Upper lobe of right lung (tissue), 1 donor: ENCODE measurements around the gene HDLBP. TPM values are rescaled to one million over a fixed set of nuclear protein-coding genes. Genes with fewer than 3 reads are reported as not detected.
A peak's percentile ranks its signal among the peaks of the same experiment; 100 is the strongest.

Experiments used
- ATAC-seq: fragments of 200-7000 bp; cut with Tn5 transposase; one replicate; pipeline ENCODE4 v1.9.1; 2020; ENCODE audit warnings: mild to moderate bottlenecking, moderate library complexity
- DNase-seq: peaks from one replicate; pipeline ENCODE4 v3.0.0-alpha.2; 2020
- H3K27ac ChIP-seq: fragments of 200-600 bp; one replicate; pipeline ENCODE4 v1.8.0; 2022
- H3K27me3 ChIP-seq: fragments of 200-600 bp; one replicate; pipeline ENCODE4 v1.8.0; 2022; ENCODE audit warnings: mild to moderate bottlenecking
- H3K36me3 ChIP-seq: fragments of 200-600 bp; one replicate; pipeline ENCODE4 v1.8.0; 2022
- H3K4me1 ChIP-seq: fragments of 200-600 bp; one replicate; pipeline ENCODE4 v1.8.0; 2022
- H3K4me3 ChIP-seq: fragments of 200-600 bp; one replicate; pipeline ENCODE4 v1.8.0; 2022; ENCODE audit warnings: mild to moderate bottlenecking
- H3K9me3 ChIP-seq: fragments of 200-600 bp; one replicate; pipeline ENCODE4 v1.8.0; 2022
- intact Hi-C: fragments of 100-400 bp; cut with DNase I; formaldehyde crosslinking; loops from one replicate; pipeline ENCODE4 v1.11.0; 2022
- total RNA-seq: library from RNA; stranded (reverse); fragmentation: NEBNext Ultra II Directional; extraction: Animal tissue kit (Norgen Biotek cat#: 25700); gene quantifications from one replicate; pipeline ENCODE4 v1.2.1, GENCODE V29; 2021
- TF ChIP-seq, protein P1 (sequence below): fragments of 200-600 bp; IDR thresholded peaks from one replicate; pipeline ENCODE4 v1.8.0; 2022; ENCODE audit warnings: antibody characterized with exemption
- donor health status: DM: no; HTN: yes; CAD: no; lungs with severe emphysema.

HDLBP gene
- total RNA-seq, 1 donor from 2014 or later: 444 TPM

DNA sequence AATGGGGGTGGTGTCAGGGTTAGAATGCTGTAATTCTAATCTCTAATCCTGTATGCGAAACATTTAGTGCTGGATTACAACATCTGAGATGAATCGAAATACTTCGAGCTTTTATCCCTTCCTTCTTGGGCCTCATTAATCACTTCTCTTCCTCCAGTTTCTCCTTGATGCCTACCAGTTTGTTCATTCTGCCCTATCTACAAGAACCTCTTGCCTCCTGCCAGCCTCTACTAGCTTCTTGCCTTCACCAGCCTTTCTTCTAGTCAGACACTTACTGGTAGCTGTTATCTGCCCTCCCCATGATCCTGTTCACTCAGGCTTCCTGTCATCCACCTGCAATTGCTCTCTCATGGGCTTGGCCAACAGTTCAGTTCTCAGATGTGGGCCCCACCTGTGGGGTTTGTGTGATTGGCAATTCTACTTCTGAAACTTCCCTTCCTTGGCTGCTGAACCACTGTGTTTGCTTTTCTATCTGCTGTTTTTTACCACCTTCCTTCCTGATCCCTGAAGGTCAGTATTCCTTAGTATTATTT lies 25.2 kb upstream of the HDLBP start:
- TF ChIP-seq, protein P1, sequence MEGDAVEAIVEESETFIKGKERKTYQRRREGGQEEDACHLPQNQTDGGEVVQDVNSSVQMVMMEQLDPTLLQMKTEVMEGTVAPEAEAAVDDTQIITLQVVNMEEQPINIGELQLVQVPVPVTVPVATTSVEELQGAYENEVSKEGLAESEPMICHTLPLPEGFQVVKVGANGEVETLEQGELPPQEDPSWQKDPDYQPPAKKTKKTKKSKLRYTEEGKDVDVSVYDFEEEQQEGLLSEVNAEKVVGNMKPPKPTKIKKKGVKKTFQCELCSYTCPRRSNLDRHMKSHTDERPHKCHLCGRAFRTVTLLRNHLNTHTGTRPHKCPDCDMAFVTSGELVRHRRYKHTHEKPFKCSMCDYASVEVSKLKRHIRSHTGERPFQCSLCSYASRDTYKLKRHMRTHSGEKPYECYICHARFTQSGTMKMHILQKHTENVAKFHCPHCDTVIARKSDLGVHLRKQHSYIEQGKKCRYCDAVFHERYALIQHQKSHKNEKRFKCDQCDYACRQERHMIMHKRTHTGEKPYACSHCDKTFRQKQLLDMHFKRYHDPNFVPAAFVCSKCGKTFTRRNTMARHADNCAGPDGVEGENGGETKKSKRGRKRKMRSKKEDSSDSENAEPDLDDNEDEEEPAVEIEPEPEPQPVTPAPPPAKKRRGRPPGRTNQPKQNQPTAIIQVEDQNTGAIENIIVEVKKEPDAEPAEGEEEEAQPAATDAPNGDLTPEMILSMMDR: no peak

DNA sequence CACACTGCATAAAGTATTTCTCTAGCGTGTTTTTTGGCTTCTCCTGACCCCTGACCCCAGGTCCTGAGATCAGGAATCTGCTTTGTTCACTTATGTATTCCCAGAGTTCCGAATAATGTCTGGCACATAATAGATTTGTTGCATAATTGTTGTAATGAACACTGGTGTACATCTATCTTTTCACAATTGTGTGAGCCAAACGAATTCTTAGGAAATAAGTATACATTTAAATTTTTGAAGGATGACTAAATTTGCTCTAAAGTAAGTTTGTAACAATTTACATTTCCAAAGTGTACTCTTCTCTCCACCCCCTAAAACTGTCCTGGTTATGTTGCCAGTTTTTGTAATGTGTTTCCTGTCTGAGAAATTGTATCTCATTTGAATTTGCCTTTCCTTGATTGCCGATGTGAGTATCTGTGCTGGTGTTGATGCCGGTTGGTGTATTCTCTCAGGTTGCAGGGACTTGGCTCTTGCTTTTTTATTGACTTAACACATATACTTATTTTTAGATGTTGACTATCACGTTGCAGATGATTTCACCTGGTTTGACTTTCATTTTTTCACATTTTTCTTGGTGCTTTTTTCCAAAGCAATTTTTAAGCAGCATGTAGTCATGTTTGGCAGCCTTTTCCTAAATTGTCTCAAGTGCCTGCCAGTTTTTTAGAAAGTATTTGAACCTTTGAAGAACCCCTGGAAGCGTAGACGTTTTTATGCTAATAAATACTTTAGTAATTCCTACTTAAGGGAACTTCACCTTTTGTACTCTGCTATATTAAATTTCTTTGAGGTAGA lies 24.6 kb upstream of the HDLBP start:
- H3K36me3 ChIP-seq: peaks cover 94% of the 10 kb centered on the region
- no peaks in the 10 kb centered on the region for H3K9me3 ChIP-seq
- H3K4me3 ChIP-seq: no peak overlapping the region
- TF ChIP-seq, protein P1: no peak
- ATAC-seq (peak; percentile 28), DNase-seq (no peak)
- peaks cover 19% of the 10 kb centered on the region for H3K4me1 ChIP-seq
- intact Hi-C loops: no loop called here
- no peaks in the 10 kb centered on the region for H3K27me3 ChIP-seq
- H3K27ac ChIP-seq: no peak overlapping the region

More for the DNA sequence above, 25.2 kb upstream of the HDLBP start:
- H3K4me1 ChIP-seq: peaks cover 19% of the 10 kb centered on the region
- H3K4me3 ChIP-seq: no peak overlapping the region
- peak overlapping the region; percentile 55 for H3K27ac ChIP-seq
- H3K9me3 ChIP-seq: no peaks in the 10 kb centered on the region
- DNase-seq (no peak), ATAC-seq (peak; percentile 15)
- intact Hi-C loops: no loop called here
- no peaks in the 10 kb centered on the region for H3K27me3 ChIP-seq
- H3K36me3 ChIP-seq: peaks cover 94% of the 10 kb centered on the region

DNA sequence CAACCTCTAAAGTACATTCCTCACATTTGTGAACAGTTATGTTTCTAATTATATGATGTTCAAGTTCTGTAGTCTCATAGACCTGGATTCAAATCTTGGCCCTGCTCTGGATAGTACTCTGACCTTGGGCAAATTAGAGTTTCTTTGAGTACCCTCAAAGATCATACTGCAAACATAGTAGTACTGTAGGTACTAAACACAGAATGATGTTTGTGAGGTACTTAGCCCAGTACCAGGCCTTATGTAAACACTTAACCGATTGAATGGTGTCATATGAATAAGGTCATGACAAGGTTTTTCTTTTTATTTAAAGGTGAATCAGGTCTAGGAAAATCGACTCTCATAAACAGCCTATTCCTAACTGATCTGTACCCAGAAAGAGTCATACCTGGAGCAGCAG lies 19.3 kb upstream of the HDLBP start:
- Histone ChIP-seq H3K27ac (no peak overlapping the region), H3K27me3 (no peaks in the 10 kb centered on the region), H3K4me3 (no peak overlapping the region), H3K36me3 (peaks cover 71% of the 10 kb centered on the region), H3K4me1 (peaks cover 7% of the 10 kb centered on the region), H3K9me3 (no peaks in the 10 kb centered on the region)
- intact Hi-C loops: no loop called here
- ATAC-seq: peak; percentile 76
- TF ChIP-seq, protein P1: no peak
- no peak for DNase-seq

DNA sequence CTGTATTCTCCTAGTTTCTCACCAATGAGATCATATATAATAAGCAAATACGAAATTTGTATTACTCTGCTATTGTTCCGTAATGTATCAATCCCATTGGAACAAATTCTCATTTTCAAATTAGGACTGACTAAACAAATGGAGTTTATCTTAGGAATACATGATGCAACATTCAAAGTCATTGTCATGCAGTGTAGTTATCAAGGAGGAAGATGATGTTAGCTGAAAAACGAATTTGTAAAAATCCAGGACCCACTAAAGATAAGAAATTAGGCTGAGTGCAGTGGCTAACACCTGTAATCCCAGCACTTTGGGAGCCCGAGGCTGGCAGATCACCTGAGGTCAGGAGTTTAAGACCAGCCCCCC lies 15.1 kb upstream of the HDLBP start:
- intact Hi-C loops: no loop called here
- H3K9me3 ChIP-seq: no peaks in the 10 kb centered on the region
- H3K4me3 ChIP-seq: no peak overlapping the region
- no peaks in the 10 kb centered on the region for H3K27me3 ChIP-seq
- H3K27ac ChIP-seq: no peak overlapping the region
- no peaks in the 10 kb centered on the region for H3K4me1 ChIP-seq
- H3K36me3 ChIP-seq: peaks cover 60% of the 10 kb centered on the region
- ATAC-seq (no peak), DNase-seq (no peak)
- TF ChIP-seq, protein P1: no peak

DNA sequence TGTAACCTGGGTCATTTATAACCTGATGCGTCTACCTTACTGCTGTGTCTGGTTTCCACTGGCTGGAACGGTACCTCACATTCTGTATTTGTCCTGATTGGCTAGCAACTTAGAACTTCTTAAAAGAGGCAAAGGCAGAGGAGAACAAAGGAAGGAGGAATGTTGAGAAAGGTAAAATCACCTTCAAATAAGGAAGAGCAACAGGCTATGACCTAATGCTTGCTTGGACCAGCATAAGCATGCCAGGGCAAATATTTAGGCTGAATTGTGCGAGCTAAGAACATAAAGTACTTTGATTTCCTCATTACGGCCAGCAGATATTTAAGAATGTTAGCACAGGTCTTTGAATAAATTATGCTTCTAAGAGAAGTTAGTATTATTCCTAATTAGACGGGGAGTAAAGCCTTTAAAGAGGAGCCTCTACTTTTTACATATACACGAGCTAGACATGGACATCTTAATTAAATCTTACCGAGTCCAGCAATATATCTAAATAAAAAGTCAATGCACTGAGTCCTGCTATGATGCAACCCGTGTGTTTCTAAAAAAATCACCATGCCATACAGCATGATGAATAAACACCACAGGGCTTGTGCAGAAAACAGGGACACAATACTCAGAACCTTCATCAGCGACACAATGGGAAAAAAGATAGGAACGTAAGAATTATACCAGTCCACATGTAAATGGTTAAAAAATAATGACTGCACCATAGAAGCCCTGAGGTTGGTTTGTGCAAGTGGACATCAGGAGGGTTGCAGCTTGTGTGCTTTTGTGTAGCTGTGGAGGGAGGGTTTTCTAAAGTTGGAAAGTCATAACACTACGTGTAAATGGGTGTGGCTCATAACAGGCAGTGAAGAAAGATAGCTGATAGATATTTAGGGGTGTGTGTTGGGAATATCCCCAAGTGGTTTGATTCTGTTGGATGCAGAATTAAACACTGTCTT lies 14.5 kb upstream of the HDLBP start:
- Histone ChIP-seq H3K27me3 (no peaks in the 10 kb centered on the region), H3K9me3 (no peaks in the 10 kb centered on the region), H3K36me3 (peaks cover 60% of the 10 kb centered on the region), H3K27ac (no peak overlapping the region), H3K4me1 (peaks cover 2% of the 10 kb centered on the region), H3K4me3 (no peak overlapping the region)
- intact Hi-C loops: no loop called here
- TF ChIP-seq, protein P1: no peak
- ATAC-seq (no peak), DNase-seq (no peak)
